HL-60 (cell line): ENCODE data around the gene CSRNP3.

Source experiments
- CTCF ChIP-seq: IDR thresholded peaks from one replicate; pipeline ENCODE4 v1.5.1; 2011; ENCODE audit warnings: low read length, control low read depth, inconsistent platforms; ENCODE audit not compliant: insufficient read depth
- GABPA ChIP-seq: IDR thresholded peaks from 2 replicates; pipeline ENCODE4 v1.6.1; 2012; ENCODE audit warnings: low read depth
- POLR2AphosphoS5 ChIP-seq: IDR thresholded peaks from 2 replicates; pipeline ENCODE4 v1.6.1; 2012; ENCODE audit warnings: low read depth
- REST ChIP-seq: IDR thresholded peaks from 2 replicates; pipeline ENCODE4 v1.6.1; 2012; ENCODE audit warnings: low read depth; ENCODE audit not compliant: insufficient replicate concordance
- SPI1 ChIP-seq: IDR thresholded peaks from 2 replicates; pipeline ENCODE4 v1.6.1; 2012; ENCODE audit warnings: low read depth, mild to moderate bottlenecking, borderline replicate concordance

- no peak for TF ChIP-seq CTCF
- TF ChIP-seq POLR2AphosphoS5 = no peak
- no peak for TF ChIP-seq REST
- TF ChIP-seq GABPA = no peak
- TF ChIP-seq SPI1 = no peak
Measured at GRCh38 chr2:165700531-165700930, 231.0 kb downstream of the CSRNP3 start.
